MV-4-11 (cell line): ENCODE results near the gene ASCC2.
A peak's percentile ranks its signal among the peaks of the same experiment; 100 is the strongest.
"Not testable (repeated sequence)": the region's sequence is repeated elsewhere in the genome, so short reads cannot be mapped to it uniquely, and the experiment has no call there.

Experiments
- DNase-seq: peaks from one replicate; lab custom pipeline; 2025; lab: John Stamatoyannopoulos, UW

The ASCC2 gene, protein sequence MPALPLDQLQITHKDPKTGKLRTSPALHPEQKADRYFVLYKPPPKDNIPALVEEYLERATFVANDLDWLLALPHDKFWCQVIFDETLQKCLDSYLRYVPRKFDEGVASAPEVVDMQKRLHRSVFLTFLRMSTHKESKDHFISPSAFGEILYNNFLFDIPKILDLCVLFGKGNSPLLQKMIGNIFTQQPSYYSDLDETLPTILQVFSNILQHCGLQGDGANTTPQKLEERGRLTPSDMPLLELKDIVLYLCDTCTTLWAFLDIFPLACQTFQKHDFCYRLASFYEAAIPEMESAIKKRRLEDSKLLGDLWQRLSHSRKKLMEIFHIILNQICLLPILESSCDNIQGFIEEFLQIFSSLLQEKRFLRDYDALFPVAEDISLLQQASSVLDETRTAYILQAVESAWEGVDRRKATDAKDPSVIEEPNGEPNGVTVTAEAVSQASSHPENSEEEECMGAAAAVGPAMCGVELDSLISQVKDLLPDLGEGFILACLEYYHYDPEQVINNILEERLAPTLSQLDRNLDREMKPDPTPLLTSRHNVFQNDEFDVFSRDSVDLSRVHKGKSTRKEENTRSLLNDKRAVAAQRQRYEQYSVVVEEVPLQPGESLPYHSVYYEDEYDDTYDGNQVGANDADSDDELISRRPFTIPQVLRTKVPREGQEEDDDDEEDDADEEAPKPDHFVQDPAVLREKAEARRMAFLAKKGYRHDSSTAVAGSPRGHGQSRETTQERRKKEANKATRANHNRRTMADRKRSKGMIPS

DNA sequence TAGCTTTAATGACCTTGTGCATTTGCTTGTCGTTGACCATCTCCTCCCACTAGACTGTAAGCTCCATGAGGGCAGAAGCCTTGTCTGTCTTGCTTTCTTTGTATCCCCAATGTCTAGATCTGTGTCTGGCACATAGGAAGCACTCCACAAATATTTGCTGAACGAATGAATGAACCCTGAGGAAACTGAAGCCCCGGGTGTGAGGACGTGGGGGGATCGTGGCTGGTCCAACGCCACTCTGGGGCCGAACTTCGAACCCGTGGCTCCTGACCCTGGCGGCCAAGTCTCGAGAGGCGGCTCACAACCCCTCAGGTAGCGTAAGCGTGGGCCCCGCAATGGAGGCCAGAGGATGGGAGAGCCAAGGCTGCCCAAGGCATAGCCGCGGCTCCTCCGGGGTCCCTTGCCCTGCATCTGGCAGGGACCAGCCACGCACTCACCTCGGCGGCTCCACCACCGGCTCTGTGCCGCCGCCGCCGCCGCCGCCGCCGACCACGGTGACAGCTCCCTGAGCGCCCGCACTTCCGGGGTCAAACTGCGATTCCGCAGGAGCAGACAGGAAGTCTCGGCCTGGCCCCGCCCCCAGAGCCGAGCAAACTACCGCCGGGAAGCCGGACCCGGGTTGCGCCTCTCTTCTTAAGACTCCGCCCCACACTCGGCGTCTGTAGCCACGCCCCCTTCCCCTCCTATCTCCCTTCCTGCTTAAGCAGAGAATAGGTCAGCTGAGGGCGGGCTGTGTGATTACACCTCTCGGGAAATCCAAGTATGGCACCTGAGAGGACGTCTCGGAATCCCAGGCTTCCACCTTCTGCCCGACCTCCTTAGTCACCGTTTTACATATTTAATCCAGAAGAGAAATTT lies at the start of gene ASCC2:
Gene ASCC2, minus strand, starts transcription at position 534 of the 858 bp plus-strand sequence. CDS start 5,949 bp downstream, outside the sequence.
- peak; percentile 98 for DNase-seq

DNA sequence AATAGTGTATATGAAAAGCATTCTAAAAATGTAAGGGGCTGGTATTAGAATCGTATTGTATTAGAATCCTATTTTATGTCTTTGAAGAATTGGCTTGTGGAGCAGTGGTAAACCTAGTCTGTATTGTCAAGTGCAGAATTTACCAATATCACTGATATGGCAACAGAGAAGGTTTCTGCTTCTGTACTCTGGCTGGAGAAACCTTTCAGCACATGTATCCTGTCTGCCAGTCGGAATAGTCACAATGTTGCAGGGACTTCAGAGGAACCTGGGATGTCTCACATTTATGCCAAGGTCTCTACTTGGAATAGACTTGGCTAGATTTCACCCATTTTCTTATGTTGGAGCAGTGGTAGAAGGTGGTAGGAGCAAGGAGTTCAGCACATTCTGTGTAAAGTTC lies 49.3 kb upstream of the ASCC2 start:
- no peak for DNase-seq

DNA sequence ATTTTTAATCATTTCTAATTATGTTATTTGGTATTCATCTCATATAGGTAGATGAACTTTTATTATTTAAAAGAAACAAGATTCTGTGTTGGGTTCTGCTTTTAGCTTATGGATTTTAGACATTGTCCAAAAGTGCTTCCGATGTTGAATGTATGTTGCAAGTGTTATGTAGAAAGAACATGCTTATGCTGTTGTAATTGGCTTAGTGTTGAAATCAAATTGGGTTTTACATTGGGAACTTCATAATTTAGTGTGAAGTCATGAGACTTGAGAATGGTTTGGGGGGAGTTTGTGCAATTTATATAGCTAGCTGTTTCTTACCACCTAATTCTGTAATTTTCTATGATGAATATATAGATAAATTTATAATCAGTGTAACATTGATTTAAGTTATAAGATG lies 48.5 kb upstream of the ASCC2 start:
- peak; percentile 68 for DNase-seq

DNA sequence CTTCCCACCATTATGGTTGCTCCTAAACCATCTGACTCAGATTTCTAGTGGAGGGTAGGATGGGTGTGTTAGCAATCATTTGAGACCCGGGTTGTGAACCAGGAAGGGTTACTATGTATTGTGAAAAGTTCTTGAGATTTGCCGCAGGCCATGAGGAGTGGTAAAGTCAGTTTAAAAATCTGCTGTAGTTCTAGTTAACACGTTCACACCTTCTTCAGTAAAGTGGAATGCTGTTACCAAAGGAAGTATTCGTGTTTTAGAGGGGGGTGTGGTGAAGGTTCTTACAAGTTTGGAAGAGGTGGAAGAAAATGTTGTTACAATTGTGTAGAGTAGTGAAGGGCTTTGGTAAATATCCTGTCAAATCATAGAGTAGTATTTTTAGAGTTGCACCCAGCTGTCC lies 47.5 kb upstream of the ASCC2 start:
- DNase-seq: no peak

DNA sequence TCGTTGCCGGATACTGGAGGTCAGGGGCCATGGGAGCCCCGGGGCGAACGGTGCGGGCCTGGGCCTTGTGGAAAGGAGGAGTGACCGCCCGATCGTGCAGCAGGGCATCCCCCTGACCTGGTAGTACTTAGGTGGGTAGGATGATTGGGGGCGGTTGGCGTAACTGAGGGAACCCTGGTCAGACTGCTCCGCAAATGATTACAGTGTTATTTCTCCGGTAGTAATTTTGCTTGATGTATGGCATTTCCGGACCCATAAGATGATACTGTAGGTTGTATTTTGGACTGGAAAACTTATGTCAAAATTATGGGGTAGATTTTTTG lies 45.7 kb upstream of the ASCC2 start:
- DNase-seq: no peak

DNA sequence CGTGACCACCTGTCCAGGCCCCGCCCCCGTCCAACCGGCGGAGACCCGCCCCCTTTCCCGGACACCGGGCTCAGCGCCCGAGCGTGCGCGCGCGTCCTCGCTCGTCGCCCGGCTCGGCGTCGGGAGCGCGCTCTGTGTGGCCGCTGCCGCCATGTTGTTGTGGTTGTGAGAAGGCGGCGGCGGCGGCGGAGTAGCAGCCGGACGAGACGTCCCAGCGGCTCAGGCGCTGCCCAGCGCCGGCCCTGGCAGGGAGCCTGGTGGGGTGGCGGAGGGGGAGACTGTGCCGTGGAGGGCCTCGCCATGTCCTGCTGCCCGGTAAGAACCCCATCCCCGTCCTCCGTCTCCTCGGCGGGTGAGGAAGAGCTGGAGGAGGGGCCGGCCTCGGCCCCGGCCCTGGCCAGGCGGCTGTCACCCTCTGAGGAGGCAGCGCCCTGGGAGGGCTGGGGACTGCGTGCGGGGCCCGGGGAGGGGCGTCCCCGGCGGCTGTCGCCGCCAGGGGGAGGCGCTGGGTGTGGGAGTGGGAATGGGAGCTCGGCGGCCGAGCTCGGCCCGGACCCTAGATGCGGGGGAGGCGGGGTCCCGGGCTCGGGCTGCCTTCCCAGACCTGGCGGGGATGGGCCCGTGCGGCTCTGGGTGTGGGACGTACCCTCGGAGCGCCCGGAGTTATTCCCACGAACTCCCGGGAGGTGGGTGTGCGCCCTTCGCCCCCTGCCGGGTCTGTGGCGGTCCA lies 45.1 kb upstream of the ASCC2 start, which contains the start of gene MTMR3:
Gene MTMR3, plus strand, starts transcription at position 130 of the 730 bp plus-strand sequence. CDS start 87,886 bp downstream, outside the sequence.
- DNase-seq: peak; percentile 79

DNA sequence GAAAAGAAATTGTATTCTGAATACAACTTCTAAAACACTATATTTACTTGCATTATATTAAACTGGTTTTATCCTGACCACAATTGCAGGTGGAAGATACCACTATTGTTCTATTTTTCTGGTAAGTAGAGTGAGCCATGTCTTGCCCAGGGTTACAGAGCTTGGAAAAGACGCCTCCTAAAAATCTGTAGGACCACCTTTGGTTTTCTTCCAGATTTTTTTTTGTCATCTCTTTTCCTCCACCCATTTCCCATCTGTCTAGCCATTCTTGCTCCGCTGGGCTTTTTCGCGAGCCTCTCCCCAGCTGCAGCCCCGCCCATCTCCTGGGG lies 44.6 kb upstream of the ASCC2 start:
- no peak for DNase-seq

DNA sequence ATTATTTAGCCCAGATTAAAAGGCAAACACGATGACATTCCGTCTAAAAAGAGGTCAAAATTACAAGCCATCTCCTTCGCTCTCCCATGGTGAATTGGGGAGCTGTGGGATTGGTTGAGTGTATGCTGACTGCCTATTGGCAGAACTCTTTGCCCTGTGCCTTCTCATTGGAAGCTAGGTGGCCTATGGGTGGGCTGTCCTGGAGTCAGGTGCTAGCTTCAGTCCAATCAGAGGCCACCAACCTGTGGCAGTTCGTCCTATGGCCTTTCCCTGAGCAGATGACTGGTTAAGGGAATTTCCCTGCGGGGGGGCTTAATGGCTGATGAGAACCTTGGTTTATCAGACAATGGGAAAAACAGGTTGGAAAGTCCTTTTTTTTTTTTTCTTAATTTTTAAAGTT lies 41.7 kb upstream of the ASCC2 start:
- no peak for DNase-seq

DNA sequence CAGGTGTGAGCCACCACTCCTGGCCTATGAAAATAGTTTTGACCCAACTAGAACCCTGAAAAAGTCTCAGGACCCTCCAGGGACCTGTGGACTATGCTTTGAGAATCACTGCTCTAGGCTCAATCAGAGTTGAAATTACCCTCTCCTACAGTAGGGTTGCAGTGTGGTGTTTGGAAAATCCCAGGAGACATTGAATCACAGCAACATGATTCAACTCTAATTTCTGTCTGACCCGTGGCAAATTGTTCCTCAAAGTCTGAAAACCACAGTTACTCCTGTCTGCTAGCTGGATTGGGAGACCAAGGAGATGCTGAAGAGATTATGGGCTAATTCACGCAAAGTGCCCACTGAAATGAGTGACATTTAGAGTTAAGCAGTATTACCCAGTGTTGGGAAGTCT lies 39.5 kb upstream of the ASCC2 start:
- no peak for DNase-seq

DNA sequence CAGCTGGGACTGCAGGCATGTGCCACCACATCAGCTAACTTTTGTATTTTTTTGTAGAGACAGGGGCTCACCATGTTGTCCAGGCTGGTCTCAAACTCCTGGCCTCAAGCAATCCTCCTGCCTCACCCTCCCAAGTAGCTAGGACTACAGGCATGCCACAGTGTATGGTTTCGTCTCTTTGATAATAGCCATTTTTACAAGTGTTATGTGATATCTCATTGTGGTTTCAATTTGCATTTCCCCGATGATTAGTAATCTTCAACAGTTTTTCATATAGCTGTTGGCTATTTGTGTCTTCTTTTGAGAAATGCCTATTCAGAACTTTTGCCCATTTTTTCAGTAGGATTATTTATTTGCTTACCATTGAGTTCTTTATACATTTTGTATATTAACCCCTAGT lies 35.9 kb upstream of the ASCC2 start:
- no peak for DNase-seq

DNA sequence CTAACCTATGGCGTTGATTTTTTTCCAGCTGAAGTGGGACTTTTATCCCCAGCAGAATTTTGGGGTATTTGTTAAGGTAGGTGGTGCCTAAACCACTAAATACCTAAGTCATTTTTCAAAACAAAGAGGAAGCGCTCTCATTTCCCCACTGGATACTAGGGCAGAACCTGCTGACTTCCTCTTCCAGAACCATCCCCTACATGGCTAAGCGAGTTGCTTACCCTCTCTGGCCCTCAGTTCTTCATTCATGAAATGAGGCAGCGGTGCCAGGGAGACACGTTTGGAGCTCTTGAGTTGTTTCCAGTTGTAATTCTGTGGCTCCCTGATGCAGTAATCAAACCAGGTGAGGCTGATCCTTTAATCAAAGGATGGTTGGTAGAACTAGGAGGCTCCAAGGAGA lies 34.9 kb upstream of the ASCC2 start:
- DNase-seq: peak; percentile 61

DNA sequence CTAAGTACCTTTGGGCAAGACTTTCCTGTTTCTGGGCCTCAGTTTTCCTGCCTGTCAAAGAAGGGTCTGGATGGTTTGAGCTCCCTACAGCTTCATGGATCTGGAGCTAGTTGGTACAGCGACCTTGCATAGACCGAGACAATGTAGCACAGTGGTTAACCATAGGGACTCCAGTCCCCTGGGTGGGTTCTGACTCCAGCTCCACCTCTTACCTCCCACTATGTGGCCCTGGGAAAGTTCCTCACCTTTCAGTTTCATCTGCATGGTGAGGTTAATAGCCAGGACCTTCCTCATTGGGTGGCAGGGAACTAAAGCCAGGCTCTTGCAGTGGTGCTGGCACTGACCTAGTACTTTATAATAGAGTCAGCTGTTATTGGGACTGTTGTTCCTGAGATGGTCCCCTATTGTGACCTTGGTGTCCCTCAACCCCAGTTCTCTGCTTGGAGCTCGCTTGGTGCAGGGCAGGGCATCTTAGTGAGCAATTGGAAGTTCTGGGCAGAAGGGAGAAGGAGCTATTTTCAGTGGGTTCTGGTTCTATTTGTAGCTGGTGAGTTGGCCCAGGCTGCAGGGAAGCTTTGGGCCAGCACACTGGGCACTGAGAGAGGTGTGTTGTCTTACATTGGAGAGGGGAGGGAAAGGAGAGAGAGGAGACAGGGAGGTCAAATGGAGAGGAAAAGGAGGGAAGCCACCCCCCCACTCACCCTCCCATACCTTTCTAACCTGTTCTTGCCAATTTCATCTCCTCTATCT lies 34.2 kb upstream of the ASCC2 start:
- DNase-seq: no peak

DNA sequence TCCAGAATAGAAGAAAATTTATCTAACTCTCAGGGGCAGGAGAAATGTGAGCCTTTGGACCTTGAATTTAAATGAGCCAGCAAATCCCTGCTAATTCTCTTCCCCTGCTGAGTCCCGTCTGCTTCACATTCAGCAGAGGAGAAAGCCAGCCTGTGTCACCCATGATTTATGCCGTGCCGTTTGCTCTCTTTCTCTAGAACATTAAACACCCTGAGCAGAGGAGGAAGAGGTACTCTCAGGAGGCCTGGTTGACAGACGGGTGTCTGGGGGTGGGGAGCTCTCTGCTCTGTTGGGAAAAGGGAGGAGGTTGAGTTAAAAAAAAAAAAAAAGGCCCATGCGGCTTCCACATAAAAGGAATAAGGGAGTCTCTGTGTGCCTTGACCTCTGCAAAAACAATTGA lies 33.6 kb upstream of the ASCC2 start:
- DNase-seq: no peak

DNA sequence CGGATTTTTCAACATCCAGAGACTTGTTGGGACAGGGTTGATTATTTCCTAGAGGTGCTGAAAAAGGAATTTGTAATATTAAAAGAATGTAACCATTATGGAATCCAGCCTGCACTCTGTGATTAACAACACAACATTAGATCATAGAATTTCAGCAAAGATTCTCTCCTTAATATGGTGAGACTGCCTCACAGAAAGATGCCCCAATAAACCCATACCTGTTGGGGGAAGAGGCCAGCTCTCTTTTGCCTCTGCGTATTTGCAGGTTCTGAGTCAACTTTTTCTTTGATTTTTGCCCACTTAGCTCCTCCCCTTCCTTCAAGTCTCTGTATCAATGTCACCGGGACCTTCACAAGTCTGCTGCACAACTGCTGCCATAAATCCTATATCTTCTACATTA lies 32.5 kb upstream of the ASCC2 start:
- DNase-seq: no peak

DNA sequence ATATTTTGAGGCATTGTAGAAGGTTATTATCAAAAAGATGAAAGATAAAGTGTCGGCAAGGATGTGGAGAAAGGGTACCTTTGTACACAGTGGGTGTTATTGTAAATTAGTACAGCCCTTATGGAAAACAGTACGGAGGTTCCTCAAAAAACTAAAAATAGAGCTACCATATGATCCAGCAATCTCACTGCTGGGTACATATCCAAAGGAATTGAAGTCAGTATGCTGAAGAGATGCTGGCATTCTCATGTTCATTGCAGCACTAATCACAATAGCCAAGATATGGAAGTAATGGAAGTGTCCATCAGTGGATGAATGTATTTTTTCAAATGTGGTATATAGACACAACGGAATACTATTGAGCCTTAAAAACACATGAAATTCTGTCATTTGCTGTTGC lies 29.8 kb upstream of the ASCC2 start:
- no peak for DNase-seq

DNA sequence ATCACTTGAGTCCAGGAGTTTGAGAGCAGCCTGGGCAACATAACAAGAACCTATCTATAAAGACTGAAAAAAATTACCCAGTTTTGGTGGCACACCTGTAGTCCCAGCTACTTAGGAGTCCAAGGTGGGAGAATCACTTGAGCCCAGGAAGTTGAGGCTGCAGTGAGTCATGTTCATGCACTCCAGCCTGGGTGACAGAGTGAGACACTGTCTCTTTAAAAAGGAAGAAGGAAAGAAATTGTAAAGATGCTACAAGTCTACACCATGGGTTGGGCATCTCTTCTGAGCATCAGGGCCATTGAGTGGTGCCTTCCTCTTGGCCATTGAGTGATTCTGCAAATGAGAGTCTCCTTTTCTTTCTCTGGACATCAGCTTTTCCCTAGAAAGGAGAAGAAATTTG lies 29.2 kb upstream of the ASCC2 start:
- DNase-seq: no peak

DNA sequence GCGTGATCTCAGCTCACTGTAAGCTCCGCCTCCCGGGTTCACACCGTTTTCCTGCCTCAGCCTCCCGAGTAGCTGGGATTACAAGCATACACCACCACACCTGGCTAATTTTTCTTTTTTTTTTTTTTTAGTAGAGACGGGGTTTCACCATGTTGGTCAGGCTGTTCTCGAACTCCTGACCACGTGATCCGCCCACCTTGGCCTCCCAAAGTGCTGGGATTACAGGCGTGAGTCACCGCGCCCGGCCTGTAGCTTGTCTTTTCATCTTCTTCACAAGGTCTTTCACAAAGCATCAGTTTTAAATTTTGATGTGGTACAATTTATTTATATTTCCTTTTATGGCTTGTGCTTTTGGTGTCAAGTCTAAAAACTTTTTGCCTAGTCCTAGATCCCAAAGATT lies 27.5 kb upstream of the ASCC2 start:
- DNase-seq: not testable (repeated sequence)

DNA sequence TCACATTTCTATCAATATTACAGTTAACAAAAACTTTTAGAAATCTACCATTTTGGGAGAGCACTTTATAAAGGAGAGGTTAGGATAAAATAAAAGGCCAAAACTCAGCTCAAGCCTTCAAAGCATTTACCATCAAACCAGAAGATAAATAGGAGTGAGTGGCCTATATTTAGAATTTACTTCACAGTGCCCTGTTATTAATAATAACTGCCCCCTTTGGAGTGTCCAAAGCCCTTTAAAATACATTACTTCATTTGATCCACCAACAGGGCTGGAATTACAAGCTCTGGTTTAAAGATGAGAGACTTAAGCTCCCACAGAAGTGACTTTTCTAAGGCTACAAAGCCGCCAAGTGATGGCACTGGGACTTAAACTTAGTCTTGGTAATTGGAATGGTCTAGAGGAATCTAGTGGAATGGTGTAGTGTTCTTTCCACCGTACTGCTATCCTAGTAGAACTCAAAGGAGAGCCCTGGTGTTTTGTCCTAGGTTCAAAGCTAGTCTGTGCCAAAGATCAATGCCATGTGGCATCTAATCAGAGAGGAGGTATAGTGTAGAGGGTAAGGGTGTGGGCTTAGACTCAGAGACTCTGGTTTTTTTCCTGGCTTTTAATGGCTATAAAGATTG lies 23.7 kb upstream of the ASCC2 start:
- no peak for DNase-seq

DNA sequence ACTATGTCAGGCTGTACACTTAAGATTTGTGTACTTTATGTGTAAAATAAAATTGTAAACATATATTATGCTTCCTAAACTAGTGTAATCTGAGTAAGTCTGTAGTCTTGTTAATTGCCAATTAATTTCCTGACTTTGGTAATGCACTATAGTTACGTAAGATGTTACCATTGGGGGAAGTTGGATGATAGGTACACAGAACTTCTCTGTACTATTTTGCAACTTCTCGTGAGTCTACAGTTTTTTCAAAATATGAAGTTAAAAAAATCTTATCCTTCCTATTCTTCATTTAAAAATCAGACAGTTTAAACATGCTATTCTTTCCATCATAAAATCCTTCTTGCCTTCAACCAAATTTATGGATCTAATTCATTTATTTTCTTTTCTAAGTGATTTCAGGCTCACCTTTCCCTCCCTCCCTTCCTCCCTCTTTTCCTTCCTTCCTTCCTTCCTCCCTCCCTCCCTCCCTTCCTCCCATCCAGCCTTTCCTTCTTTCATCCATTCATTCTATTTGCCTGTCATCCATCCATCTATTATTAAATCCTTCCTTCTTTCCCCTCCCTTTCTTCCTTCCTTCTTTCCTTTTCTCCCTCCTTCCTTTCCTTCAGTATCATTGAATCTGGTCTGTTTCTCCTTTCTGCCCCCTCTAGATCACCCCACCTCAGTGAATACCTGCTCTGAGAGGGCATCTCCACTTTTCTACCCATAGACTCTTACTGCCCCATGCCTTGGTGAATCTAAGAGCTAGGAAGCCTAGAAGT lies 22.1 kb upstream of the ASCC2 start:
- DNase-seq: peak; percentile 40

DNA sequence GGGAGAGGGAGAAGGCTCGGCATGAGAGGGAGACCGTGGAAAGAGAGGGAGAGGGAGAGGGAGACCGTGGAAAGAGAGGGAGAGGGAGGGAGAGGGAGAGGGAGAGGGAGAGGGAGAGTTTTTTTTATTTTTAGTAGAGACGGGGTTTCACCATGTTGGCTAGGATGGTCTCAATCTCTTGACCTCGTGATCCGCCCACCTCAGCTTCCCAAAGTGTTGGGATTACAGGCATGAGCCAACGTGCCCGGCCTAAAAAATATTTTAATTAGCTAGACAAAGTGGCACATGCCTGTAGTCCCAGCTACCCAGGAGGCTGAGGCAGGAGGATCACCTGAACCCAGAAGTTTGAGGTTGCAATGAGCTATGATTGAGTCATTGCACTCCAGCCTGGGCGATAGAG lies 21.0 kb upstream of the ASCC2 start:
- DNase-seq: not testable (repeated sequence)
